Adipocyte (in vitro differentiated cells): Measurements from ENCODE around the gene TBC1D32.
"Not testable (repeated sequence)": the region's sequence is repeated elsewhere in the genome, so short reads cannot be mapped to it uniquely, and the experiment has no call there.

ENCODE experiments used
- DNase-seq: peaks from one replicate; pipeline ENCODE4 v3.0.0-alpha.2; 2015; ENCODE audit warnings: low read depth
- H3K27me3 ChIP-seq: replicated peaks from 2 replicates; pipeline ENCODE4 v1.7.0; 2013; ENCODE audit warnings: mild to moderate bottlenecking, low read length, moderate library complexity; ENCODE audit not compliant: control insufficient read depth, insufficient read depth
- H3K36me3 ChIP-seq: 2 replicates; pipeline ENCODE4 v1.7.0; 2013; ENCODE audit warnings: low read length, mild to moderate bottlenecking, moderate library complexity; ENCODE audit not compliant: control insufficient read depth, insufficient read depth, severe bottlenecking
- H3K4me1 ChIP-seq: 2 replicates; pipeline ENCODE4 v1.7.0; 2013; ENCODE audit warnings: mild to moderate bottlenecking, low read length, moderate library complexity; ENCODE audit not compliant: control insufficient read depth, insufficient read depth
- H3K4me3 ChIP-seq: 2 replicates; pipeline ENCODE4 v1.7.0; 2013; ENCODE audit warnings: mild to moderate bottlenecking, low read length, moderate library complexity
- H3K9ac ChIP-seq: 2 replicates; pipeline ENCODE4 v1.7.0; 2013; ENCODE audit warnings: mild to moderate bottlenecking, low read length, moderate library complexity
- H3K9me3 ChIP-seq: 2 replicates; pipeline ENCODE4 v1.7.0; 2013; ENCODE audit warnings: mild to moderate bottlenecking, low read length, moderate library complexity; ENCODE audit not compliant: control insufficient read depth

TBC1D32 gene

DNA sequence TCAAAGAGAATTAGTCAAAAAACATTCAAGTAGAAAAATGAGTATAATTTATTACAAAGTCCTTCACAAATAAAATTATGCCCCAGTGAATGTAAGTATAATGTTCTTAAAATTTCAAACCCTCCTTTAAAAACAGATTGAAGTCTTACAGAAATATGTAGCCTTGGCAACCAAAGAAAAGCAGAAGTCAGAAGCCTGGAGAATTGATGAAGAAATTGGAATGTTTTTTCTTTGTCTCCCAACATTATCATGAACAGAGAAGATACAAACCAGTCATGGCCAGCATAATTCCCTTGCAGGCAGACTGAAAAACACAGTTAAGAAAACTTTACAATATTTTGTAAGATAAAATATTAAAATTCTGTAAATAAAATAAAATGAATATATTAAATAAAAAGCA lies 221.9 kb downstream of the TBC1D32 start:
- H3K4me3 ChIP-seq, result no peak overlapping the region
- H3K27me3 ChIP-seq, result no peaks in the 10 kb centered on the region
- H3K9ac ChIP-seq, result no peak overlapping the region
- no peaks in the 10 kb centered on the region for H3K36me3 ChIP-seq
- peak; percentile 78 for DNase-seq
- no peaks in the 10 kb centered on the region for H3K9me3 ChIP-seq
- no peaks in the 10 kb centered on the region for H3K4me1 ChIP-seq

DNA sequence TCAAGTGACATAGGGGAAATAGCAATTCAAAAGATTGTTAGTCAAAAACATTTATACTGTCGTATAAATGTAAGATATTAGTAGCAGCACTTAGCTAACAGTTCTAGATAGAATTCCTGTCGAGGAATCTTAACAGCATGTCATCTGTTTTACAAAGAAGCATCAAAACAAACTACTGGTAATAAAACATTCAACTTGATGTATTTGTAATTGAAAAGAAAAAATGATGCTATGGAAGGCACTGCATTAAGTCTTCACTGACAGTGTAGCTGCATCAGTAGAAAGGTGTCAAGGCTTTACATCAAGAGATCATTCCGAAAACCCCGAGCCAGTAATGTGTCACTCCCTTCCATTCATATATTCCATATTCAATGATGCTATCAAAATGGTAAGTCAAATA lies 223.5 kb downstream of the TBC1D32 start:
- no peak for DNase-seq

DNA sequence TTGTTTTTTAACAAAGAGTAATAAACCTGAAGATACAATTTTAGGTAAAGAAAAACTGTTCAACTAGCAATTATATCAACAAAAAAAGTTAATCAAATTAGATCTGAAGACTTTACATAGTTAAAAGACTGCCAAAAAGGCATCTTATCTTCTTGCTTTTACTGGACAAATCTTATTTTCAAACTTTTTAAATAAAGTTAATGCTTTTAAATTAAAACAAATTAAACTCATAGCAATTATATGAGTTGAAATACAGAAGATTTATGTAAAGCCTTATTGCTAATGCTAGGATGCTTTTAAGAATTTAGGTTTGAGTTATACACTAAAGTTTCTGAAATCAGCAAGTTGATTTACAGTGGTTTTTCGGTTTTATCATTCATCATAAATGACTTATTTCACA lies 227.3 kb downstream of the TBC1D32 start:
- Histone ChIP-seq H3K9ac (no peak overlapping the region), H3K9me3 (no peaks in the 10 kb centered on the region), H3K4me3 (no peak overlapping the region), H3K27me3 (no peaks in the 10 kb centered on the region), H3K4me1 (no peaks in the 10 kb centered on the region), H3K36me3 (no peaks in the 10 kb centered on the region)
- DNase-seq, result no peak

More for the DNA sequence above, 223.5 kb downstream of the TBC1D32 start:
- Histone ChIP-seq H3K9me3 (no peaks in the 10 kb centered on the region), H3K4me1 (no peaks in the 10 kb centered on the region), H3K27me3 (no peaks in the 10 kb centered on the region), H3K36me3 (no peaks in the 10 kb centered on the region), H3K9ac (no peak overlapping the region), H3K4me3 (no peak overlapping the region)

DNA sequence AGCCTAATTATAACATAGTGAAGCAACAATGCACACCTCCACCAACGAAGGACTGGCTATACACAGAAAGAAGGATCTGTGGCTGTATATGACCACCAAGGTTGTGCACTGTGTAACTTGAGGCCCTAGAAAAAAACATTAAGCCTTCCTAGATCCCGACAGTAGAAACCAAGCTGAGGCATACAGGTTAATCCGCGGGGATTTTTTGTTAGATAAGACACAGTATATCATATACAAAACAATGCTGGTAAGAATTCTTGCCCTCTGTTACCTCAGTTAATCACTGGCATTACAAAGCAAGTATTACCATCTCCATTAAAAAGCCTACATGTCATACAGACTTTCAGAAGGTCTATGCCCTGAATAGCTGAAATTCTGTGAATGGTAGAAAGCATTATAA lies 228.8 kb downstream of the TBC1D32 start:
- Histone ChIP-seq H3K4me3 (no peak overlapping the region), H3K9me3 (no peaks in the 10 kb centered on the region), H3K36me3 (no peaks in the 10 kb centered on the region), H3K27me3 (no peaks in the 10 kb centered on the region), H3K4me1 (no peaks in the 10 kb centered on the region), H3K9ac (no peak overlapping the region)
- no peak for DNase-seq

DNA sequence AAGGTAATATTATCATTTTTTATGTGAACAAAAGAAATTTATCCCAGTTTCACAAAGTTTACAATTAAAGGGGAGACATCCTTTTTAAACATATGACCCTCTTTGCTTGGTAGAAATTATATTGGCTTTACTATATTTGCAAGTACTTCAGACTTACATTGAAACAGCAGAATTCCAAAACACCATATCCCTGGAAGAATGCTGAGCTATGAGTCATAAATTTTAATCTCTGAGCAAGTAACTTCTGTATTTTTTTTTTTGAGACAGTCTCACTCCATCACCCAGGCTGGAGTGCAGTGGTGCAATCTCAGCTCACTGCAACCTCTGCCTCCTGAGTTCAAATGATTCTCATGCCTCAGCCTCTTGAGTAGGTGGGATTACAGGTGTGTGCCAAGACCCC lies 240.4 kb downstream of the TBC1D32 start:
- Histone ChIP-seq H3K9me3 (no peaks in the 10 kb centered on the region), H3K4me3 (no peak overlapping the region), H3K9ac (no peak overlapping the region), H3K36me3 (no peaks in the 10 kb centered on the region), H3K27me3 (no peaks in the 10 kb centered on the region), H3K4me1 (no peaks in the 10 kb centered on the region)
- peak; percentile 62 for DNase-seq

DNA sequence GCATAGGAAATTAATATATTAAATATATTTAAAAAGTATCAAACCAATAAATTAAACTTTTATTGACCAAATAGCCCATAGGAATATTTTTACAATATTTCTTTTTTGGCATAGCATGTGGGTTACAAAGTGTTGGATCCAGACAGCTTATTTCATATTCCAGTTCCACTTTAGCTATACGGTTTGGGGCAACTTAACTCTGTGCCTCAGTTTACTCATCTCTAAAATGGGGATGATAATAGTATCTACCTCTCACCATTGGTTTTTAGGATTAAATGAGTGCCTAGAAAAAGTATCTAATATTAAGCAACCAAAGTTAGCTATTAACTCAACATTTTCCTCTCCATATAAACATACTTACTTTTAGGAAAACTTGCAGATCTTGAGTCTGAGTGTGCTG lies 243.8 kb downstream of the TBC1D32 start:
- Histone ChIP-seq H3K36me3 (no peaks in the 10 kb centered on the region), H3K4me1 (no peaks in the 10 kb centered on the region), H3K27me3 (no peaks in the 10 kb centered on the region), H3K9me3 (no peaks in the 10 kb centered on the region), H3K9ac (no peak overlapping the region), H3K4me3 (no peak overlapping the region)
- DNase-seq, result no peak

DNA sequence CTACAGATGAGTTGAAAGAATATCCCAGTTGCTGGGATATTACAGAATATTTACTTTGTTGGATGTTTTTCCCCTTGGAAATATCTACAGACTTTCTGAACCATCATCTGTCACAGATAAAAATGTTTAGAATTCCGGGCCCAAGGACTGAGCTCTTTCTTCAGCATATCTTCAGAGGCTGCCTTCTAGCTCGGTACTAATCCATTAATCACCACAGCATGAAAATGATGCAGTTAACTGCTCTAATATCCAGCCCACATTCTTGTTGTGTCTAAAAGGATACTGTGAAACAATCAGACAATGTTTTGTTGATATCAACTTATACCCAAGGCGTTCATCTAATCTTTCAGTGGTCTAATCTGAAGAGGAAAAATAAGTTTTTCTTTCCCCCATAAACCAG lies 247.4 kb downstream of the TBC1D32 start:
- H3K36me3 ChIP-seq, result no peaks in the 10 kb centered on the region
- DNase-seq, result no peak
- H3K9me3 ChIP-seq, result no peaks in the 10 kb centered on the region
- no peak overlapping the region for H3K9ac ChIP-seq
- H3K4me1 ChIP-seq, result no peaks in the 10 kb centered on the region
- no peaks in the 10 kb centered on the region for H3K27me3 ChIP-seq
- no peak overlapping the region for H3K4me3 ChIP-seq

DNA sequence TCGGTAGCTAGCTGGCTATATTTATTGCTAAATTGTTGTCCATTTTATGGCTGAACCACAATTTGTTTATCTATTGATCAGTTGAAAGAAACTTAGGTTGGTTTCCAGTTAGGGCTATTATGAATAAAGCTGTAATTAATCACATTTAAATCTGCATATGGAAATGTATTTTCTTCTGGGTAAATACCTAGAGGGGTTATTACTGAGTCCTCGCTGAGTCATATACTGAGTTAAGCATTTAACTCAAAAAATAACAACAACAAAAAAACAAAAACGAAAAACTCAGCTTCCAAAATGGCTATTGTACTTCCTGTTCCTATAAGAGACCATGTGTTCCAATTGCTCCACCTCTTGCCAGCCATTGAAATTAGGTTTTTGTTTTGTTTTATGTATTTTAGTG lies 258.2 kb downstream of the TBC1D32 start:
- H3K4me3 ChIP-seq, result no peak overlapping the region
- DNase-seq, result no peak
- H3K36me3 ChIP-seq, result no peaks in the 10 kb centered on the region
- H3K9me3 ChIP-seq, result no peaks in the 10 kb centered on the region
- no peaks in the 10 kb centered on the region for H3K27me3 ChIP-seq
- no peak overlapping the region for H3K9ac ChIP-seq
- no peaks in the 10 kb centered on the region for H3K4me1 ChIP-seq

DNA sequence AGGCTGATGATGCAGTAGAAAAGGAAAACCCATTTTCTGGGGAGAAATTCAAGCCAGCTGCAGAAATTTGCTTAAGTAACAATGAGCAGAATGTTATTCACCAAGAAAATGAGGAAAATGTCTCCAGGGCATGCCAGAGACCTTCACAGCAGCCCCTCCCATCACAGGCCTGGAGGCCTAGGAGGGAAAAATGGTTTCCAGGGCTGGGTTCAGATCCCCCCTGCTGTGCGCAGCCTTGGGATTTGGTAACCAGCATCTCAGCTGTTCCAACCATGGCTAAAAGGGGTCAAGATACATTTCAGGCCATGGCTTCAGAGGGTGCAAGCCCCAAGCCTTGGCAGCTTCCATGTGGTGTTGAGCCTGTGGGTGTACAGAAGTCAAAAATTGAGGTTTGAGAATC lies 265.5 kb downstream of the TBC1D32 start:
- not testable (repeated sequence) for H3K4me3 ChIP-seq, H3K27me3 ChIP-seq, H3K9me3 ChIP-seq, H3K36me3 ChIP-seq, H3K4me1 ChIP-seq, DNase-seq, H3K9ac ChIP-seq

DNA sequence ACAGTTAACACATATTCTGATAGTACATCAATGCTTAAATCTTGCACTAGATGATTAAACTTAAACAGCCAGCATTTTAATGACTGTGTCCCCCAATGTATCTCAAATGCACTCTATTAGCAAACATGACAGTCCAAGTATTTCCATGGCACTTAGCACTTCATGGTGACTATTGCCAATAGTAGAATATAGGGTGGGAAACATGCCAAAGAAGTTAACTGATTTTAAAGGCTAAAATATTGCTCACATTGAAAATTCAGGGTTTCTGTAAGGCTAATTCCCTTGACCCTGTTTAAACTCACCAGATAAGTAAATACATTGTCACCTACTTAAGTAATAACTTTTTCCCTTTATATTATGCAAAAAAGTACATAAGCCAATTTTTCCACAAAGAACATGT lies 266.9 kb downstream of the TBC1D32 start:
- Histone ChIP-seq H3K9me3 (no peaks in the 10 kb centered on the region), H3K4me3 (no peak overlapping the region), H3K27me3 (no peaks in the 10 kb centered on the region), H3K36me3 (no peaks in the 10 kb centered on the region), H3K9ac (no peak overlapping the region), H3K4me1 (no peaks in the 10 kb centered on the region)
- no peak for DNase-seq

DNA sequence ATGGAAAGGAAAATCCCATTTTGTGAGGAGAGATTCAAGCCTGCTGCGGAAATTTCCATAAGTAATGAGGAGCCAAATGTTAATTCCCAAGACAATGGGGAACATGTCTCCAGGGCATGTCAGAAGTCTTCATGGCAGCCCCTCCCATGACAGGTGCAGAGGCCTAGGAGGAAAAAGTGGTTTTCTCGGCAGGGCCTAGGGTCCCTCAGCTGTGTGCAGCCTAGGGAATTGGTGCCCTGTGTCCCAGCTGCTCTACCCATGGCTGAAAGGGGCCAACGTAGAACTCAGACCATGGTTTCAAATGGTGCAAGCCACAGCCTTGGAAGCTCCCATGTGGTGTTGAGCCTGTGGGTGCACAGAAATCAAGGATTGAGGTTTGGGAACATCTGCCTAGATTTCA lies 269.9 kb downstream of the TBC1D32 start:
- Histone ChIP-seq H3K9ac (no peak overlapping the region), H3K4me1 (no peaks in the 10 kb centered on the region), H3K27me3 (no peaks in the 10 kb centered on the region), H3K4me3 (no peak overlapping the region), H3K9me3 (no peaks in the 10 kb centered on the region), H3K36me3 (no peaks in the 10 kb centered on the region)
- no peak for DNase-seq

DNA sequence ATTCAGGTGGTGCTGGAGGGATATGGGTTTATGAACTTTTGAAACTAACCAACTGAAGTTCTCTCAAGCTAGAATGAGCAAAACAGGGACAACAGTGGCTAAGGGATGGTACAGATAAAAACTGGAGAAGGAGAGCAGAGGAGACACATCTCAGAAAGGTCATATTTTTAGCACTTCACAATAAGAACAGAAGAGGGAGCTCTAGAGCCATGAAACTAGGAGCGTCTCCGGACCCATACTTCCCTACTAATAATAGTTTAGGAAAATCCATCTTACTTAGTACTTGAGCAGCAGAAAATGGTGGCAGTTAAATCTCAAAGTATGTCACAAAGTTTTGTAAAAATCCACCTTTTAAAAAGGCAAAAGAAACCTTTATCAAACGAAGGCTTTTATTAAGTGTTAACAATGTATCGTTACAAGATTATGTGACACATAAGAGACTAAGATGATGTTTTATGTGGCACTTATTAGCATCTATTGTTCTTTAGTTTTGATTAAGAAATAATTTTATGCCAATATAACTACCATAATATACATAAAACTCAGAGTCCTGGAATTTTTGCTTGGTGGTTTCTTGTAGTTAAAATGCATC lies 278.6 kb downstream of the TBC1D32 start:
- no peaks in the 10 kb centered on the region for H3K4me1 ChIP-seq
- H3K9me3 ChIP-seq, result no peaks in the 10 kb centered on the region
- no peak overlapping the region for H3K4me3 ChIP-seq
- no peak overlapping the region for H3K9ac ChIP-seq
- peak; percentile 86 for DNase-seq
- no peaks in the 10 kb centered on the region for H3K27me3 ChIP-seq
- no peaks in the 10 kb centered on the region for H3K36me3 ChIP-seq
